Measurements from ENCODE around the gene HMGN4. TPM values are rescaled to one million over a fixed set of nuclear protein-coding genes. Genes with fewer than 3 reads are reported as not detected.

HMGN4 gene
- total and polyA plus RNA-seq, 9 of the 15 experiments (the other 6 are each of a cell fraction or from before 2014, with no cell fraction given), result 35.4 to 134 (median 94.1) TPM

DNA sequence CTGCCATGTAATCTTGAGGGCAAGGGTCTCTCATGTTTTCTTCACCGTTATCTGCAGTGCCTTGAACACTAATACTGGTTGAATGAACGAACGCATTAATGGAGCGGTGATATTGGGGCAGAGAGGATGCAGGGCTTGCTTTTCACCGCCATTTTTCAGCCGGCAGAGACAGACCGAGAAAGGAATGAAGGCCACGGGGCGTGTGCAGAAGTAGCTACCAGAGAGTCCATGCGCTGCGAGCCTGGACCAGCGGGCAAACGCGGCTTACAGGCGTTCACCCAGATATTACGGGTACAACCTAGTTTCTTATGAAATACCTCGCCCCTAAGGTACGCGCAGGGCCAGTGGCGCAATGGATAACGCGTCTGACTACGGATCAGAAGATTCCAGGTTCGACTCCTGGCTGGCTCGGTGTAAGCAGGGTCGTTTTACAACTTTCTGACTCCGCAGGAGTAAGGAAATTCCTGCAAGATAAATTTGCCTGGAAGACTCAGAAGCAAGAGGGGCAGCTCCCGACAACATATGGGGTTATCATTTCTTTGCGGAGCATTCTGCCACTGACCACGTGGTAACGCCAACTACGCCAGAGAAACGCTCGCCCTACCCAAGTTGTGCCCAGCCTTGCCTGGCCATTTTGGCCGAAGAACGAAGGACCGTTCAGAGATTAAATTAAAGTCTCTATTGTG lies 863 bp upstream of the HMGN4 start (continued):
- TF ChIP-seq, protein P1, sequence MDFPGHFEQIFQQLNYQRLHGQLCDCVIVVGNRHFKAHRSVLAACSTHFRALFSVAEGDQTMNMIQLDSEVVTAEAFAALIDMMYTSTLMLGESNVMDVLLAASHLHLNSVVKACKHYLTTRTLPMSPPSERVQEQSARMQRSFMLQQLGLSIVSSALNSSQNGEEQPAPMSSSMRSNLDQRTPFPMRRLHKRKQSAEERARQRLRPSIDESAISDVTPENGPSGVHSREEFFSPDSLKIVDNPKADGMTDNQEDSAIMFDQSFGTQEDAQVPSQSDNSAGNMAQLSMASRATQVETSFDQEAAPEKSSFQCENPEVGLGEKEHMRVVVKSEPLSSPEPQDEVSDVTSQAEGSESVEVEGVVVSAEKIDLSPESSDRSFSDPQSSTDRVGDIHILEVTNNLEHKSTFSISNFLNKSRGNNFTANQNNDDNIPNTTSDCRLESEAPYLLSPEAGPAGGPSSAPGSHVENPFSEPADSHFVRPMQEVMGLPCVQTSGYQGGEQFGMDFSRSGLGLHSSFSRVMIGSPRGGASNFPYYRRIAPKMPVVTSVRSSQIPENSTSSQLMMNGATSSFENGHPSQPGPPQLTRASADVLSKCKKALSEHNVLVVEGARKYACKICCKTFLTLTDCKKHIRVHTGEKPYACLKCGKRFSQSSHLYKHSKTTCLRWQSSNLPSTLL (IDR thresholded peaks at IDR 0.05), result peak; percentile 78; the same call in 1 of the 2 replicates
- no peak for TF ChIP-seq ZNF785 (CRISPR knock-in tag; IDR thresholded peaks at IDR 0.05)
- peak; percentile 35; the same call in 1 of the 2 replicates for TF ChIP-seq ZNF134 (CRISPR knock-in tag; conservative IDR thresholded peaks at IDR 0.05)
- TF ChIP-seq WHSC1 (IDR thresholded peaks at IDR 0.05; ENCODE audit: low read length), result no peak
- TF ChIP-seq HDAC6 (IDR thresholded peaks at IDR 0.05; ENCODE audit: low read depth, low read length), result peak; percentile 63; the same call in 1 of the 2 replicates
- no peak for TF ChIP-seq ATF1 (CRISPR knock-in tag; IDR thresholded peaks at IDR 0.05)
- peak; percentile 83 for TF ChIP-seq ATF1 (tag; IDR thresholded peaks at IDR 0.05)
- peak; percentile 86; the same call in 1 of the 2 replicates for TF ChIP-seq TCF7 (IDR thresholded peaks at IDR 0.05; ENCODE audit: borderline replicate concordance)
- TF ChIP-seq SREBF1 (IDR thresholded peaks at IDR 0.05; ENCODE audit: borderline replicate concordance, low read depth, low read length), result no peak
- TF ChIP-seq HDAC3 (IDR thresholded peaks at IDR 0.05; ENCODE audit: borderline replicate concordance, partially characterized antibody), result no peak
- TF ChIP-seq, protein P2, sequence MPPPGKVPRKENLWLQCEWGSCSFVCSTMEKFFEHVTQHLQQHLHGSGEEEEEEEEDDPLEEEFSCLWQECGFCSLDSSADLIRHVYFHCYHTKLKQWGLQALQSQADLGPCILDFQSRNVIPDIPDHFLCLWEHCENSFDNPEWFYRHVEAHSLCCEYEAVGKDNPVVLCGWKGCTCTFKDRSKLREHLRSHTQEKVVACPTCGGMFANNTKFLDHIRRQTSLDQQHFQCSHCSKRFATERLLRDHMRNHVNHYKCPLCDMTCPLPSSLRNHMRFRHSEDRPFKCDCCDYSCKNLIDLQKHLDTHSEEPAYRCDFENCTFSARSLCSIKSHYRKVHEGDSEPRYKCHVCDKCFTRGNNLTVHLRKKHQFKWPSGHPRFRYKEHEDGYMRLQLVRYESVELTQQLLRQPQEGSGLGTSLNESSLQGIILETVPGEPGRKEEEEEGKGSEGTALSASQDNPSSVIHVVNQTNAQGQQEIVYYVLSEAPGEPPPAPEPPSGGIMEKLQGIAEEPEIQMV (tag; conservative IDR thresholded peaks at IDR 0.05; ENCODE audit: low read depth), result no peak
- TF ChIP-seq TEAD4 (IDR thresholded peaks at IDR 0.05; ENCODE audit: low read length), result peak; percentile 88
- no peak for TF ChIP-seq TEAD4 (CRISPR knock-in tag; IDR thresholded peaks at IDR 0.05; ENCODE audit: borderline replicate concordance)
- TF ChIP-seq KDM4B (IDR thresholded peaks at IDR 0.05; ENCODE audit: borderline replicate concordance in 2 of 2, low read depth in 1 of 2), result peak in 1 of 2 experiments; percentile 77; a peak in 2 of 4 replicates
- TF ChIP-seq, protein P3, sequence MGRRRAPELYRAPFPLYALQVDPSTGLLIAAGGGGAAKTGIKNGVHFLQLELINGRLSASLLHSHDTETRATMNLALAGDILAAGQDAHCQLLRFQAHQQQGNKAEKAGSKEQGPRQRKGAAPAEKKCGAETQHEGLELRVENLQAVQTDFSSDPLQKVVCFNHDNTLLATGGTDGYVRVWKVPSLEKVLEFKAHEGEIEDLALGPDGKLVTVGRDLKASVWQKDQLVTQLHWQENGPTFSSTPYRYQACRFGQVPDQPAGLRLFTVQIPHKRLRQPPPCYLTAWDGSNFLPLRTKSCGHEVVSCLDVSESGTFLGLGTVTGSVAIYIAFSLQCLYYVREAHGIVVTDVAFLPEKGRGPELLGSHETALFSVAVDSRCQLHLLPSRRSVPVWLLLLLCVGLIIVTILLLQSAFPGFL (CRISPR knock-in tag; IDR thresholded peaks at IDR 0.05), result no peak; the same call in 1 of the 2 replicates
- TF ChIP-seq, protein P4, sequence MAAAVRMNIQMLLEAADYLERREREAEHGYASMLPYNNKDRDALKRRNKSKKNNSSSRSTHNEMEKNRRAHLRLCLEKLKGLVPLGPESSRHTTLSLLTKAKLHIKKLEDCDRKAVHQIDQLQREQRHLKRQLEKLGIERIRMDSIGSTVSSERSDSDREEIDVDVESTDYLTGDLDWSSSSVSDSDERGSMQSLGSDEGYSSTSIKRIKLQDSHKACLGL (CRISPR knock-in tag; IDR thresholded peaks at IDR 0.05; ENCODE audit: borderline replicate concordance, poor library complexity, severe bottlenecking), result peak; percentile 62
- TF ChIP-seq KLF10 (CRISPR knock-in tag; IDR thresholded peaks at IDR 0.05), result no peak
- TF ChIP-seq, protein P5, sequence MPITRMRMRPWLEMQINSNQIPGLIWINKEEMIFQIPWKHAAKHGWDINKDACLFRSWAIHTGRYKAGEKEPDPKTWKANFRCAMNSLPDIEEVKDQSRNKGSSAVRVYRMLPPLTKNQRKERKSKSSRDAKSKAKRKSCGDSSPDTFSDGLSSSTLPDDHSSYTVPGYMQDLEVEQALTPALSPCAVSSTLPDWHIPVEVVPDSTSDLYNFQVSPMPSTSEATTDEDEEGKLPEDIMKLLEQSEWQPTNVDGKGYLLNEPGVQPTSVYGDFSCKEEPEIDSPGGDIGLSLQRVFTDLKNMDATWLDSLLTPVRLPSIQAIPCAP (CRISPR knock-in tag; IDR thresholded peaks at IDR 0.05; ENCODE audit: borderline replicate concordance), result no peak
- peak; percentile 34; the same call in 1 of the 2 replicates for TF ChIP-seq LARP7 (IDR thresholded peaks at IDR 0.05)
- TF ChIP-seq ZBED1 (IDR thresholded peaks at IDR 0.05), result peak; percentile 92
- TF ChIP-seq CBX5 (IDR thresholded peaks at IDR 0.05; ENCODE audit: borderline replicate concordance, low read depth), result 0 out of 2 replicates have a peak, but pooled peaks have one; percentile 32
- TF ChIP-seq RCOR1 (IDR thresholded peaks at IDR 0.05; ENCODE audit: borderline replicate concordance in 1 of 2, low read depth in 2 of 2, low read length in 2 of 2), result peak; percentile 13 to 84; a peak in 2 of 4 replicates
- TF ChIP-seq RNF2 (IDR thresholded peaks at IDR 0.05), result peak; percentile 88
- TF ChIP-seq MBD2 (IDR thresholded peaks at IDR 0.05; ENCODE audit: borderline replicate concordance, low read depth), result peak; percentile 14; the same call in 1 of the 2 replicates

Data from K562 (cell line).